MCF 10A (cell line): ENCODE results near the gene RAD50. TPM values are rescaled to one million over a fixed set of nuclear protein-coding genes. Genes with fewer than 3 reads are reported as not detected.

ENCODE experiments used
- BruUV-seq: library from RNA; stranded (reverse); fragments of 400-500 nt; replicated peaks from 2 replicates; lab custom pipeline; 2021; lab: Mats Ljungman, UMichigan
- CTCF ChIA-PET: fragments of 300-600 bp; sonication (Branson Sonifier 250); formaldehyde crosslinking; extraction: SDS; loops from one replicate; lab custom pipeline; 2021; ENCODE audit warnings: antibody characterized with exemption, inconsistent platforms; lab: Yijun Ruan, JAX
- POLR2A ChIA-PET: fragments of 300-600, 350-650 bp; sonication (Branson Sonifier 250); formaldehyde crosslinking; extraction: SDS; loops from one replicate; lab custom pipeline; 2020; ENCODE audit warnings: antibody characterized with exemption, inconsistent platforms; lab: Yijun Ruan, JAX
- DNase-seq: peaks from one replicate; pipeline ENCODE4 v3.0.0-alpha.2; 2018; ENCODE audit not compliant: unreplicated experiment
- H3K27ac Mint-ChIP-seq: one replicate; pipeline ENCODE4 v1.8.0; 2022; ENCODE audit warnings: mild to moderate bottlenecking, low read depth, mixed read lengths; ENCODE audit not compliant: unreplicated experiment
- H3K27me3 Mint-ChIP-seq: one replicate; pipeline ENCODE4 v1.8.0; 2022; ENCODE audit warnings: mixed read lengths; ENCODE audit not compliant: insufficient read depth, unreplicated experiment
- H3K36me3 Mint-ChIP-seq: one replicate; pipeline ENCODE4 v1.8.0; 2022; ENCODE audit warnings: mild to moderate bottlenecking, moderate library complexity, mixed read lengths; ENCODE audit not compliant: insufficient read depth, unreplicated experiment
- H3K4me1 Mint-ChIP-seq: one replicate; pipeline ENCODE4 v1.8.0; 2022; ENCODE audit warnings: mixed read lengths; ENCODE audit not compliant: insufficient read depth, unreplicated experiment
- H3K4me3 Mint-ChIP-seq: one replicate; pipeline ENCODE4 v1.8.0; 2022; ENCODE audit warnings: mild to moderate bottlenecking, moderate library complexity, mixed read lengths; ENCODE audit not compliant: unreplicated experiment
- H3K9me3 Mint-ChIP-seq: one replicate; pipeline ENCODE4 v1.8.0; 2022; ENCODE audit warnings: mixed read lengths; ENCODE audit not compliant: unreplicated experiment
- intact Hi-C: fragments of 100-400 bp; cut with micrococcal nuclease; formaldehyde crosslinking; loops from 2 replicates; pipeline ENCODE4 v1.14.1; 2022
- total RNA-seq: library from RNA; stranded (reverse); gene quantifications from 2 replicates; pipeline ENCODE4 v1.2.3, GENCODE V29; 2022
- TF ChIP-seq, protein P1 (sequence below): fragments of 200-600 bp; IDR thresholded peaks from one replicate; pipeline ENCODE4 v1.8.0; 2022; ENCODE audit warnings: antibody characterized with exemption, mild to moderate bottlenecking; ENCODE audit not compliant: unreplicated experiment

The RAD50 gene
- total RNA-seq, 1 experiment from 2014 or later: 145 TPM

DNA sequence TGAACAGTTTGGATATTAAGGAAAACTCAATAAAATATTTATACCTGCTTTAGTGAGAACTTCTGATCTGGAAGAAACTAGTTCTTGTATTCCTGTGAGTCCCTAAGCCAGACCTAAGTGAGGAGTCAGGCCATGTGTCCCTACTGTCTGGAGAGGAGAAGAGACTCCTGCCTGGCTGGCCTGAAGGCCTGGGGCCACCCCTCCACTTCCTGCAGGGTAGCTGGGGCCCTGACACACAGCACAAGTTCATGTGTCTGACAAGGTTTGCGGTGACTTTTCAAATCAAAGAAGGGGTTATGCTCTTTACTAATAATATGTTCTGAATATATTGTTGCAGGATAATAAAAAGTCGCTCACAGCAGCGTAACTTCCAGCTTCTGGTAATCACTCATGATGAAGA, 85.1 kb downstream of the RAD50 start:
- CTCF ChIA-PET: interaction anchor here (0.6 kb wide), 2 partner anchors 78 to 271 kb away, joined by 3 read pairs; no protein-coding TSS in a partner anchor
- TF ChIP-seq, protein P1, sequence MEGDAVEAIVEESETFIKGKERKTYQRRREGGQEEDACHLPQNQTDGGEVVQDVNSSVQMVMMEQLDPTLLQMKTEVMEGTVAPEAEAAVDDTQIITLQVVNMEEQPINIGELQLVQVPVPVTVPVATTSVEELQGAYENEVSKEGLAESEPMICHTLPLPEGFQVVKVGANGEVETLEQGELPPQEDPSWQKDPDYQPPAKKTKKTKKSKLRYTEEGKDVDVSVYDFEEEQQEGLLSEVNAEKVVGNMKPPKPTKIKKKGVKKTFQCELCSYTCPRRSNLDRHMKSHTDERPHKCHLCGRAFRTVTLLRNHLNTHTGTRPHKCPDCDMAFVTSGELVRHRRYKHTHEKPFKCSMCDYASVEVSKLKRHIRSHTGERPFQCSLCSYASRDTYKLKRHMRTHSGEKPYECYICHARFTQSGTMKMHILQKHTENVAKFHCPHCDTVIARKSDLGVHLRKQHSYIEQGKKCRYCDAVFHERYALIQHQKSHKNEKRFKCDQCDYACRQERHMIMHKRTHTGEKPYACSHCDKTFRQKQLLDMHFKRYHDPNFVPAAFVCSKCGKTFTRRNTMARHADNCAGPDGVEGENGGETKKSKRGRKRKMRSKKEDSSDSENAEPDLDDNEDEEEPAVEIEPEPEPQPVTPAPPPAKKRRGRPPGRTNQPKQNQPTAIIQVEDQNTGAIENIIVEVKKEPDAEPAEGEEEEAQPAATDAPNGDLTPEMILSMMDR: no peak
- Mint-ChIP-seq H3K4me3 (no peak overlapping the region), H3K27me3 (no peaks in the 10 kb centered on the region), H3K27ac (no peak overlapping the region), H3K4me1 (no peaks in the 10 kb centered on the region), H3K9me3 (no peaks in the 10 kb centered on the region), H3K36me3 (peaks cover 85% of the 10 kb centered on the region)
- DNase-seq: no peak
- POLR2A ChIA-PET: interaction anchor here (0.7 to 1.1 kb wide), 2 partner anchors 10 to 91 kb away, joined by 3 read pairs; no protein-coding TSS in a partner anchor
- BruUV-seq: no TSS peak
- intact Hi-C loops: loop anchor here (5.0 kb wide), 1 partner anchor 150 kb away; no protein-coding TSS in a partner anchor

DNA sequence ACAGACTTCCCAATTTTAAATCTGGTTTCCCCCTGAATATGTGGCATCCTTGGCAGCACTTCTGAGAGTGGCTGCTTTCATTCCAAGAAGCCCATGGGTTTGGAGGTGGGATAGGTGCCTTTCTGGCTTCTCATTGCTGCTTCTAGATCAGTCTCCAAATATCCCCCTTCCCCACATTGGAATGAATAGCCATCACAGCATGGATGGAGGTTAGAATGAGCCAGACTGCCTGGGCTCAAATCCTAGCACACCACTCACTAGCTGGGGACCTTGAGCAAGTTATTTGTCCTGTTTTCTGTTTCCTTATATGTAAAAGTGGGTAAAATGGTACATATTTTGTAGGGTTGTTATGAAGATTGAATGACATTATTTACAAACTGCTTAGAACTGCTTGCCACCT, 87.4 kb downstream of the RAD50 start:
- Mint-ChIP-seq H3K9me3 (no peaks in the 10 kb centered on the region), H3K4me3 (no peak overlapping the region), H3K27me3 (no peaks in the 10 kb centered on the region), H3K4me1 (no peaks in the 10 kb centered on the region), H3K36me3 (peaks cover 62% of the 10 kb centered on the region), H3K27ac (no peak overlapping the region)
- no peak for DNase-seq
- ChIA-PET CTCF (interaction anchor here (0.6 to 1.0 kb wide), 2 partner anchors 142 to 185 kb away, joined by 3 read pairs; no protein-coding TSS in a partner anchor), POLR2A (interaction anchor here (0.5 to 1.1 kb wide), 2 partner anchors 10 to 22 kb away, joined by 3 to 4 read pairs; no protein-coding TSS in a partner anchor)
- BruUV-seq: no TSS peak
- TF ChIP-seq, protein P1: no peak
- intact Hi-C loops: loop anchor here (5.0 kb wide), 1 partner anchor 148 kb away; no protein-coding TSS in a partner anchor

DNA sequence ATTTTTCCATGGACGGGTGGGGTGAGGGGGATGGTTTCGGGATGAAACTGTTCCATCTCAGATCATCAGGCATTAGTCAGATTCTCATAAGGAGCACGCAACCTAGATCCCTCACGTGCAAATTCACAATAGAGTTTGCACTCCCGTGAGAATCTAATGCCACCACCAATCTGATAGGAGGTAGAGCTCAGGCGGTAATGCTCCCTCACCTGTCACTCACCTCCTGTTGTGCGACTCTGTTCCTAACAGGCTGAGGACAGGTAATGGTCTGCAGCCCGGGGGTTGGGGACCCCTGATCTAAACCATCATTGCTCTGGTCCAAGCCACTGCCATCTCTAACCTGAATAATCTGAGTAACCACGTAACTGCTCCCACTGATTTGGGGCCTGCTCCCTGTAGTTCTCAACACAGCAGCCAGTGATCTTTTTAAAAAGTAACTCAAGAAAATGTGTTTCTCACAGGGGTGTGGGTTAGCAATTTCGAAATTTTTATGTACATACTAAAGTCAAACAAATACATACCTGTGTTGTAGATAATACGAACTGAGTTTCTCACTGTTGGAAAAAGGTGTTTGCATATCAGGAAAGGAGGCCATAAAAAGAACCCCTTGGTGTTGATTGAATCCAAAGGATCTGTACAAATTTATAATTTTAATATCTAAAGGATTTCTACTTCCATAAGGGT, 89.9 kb downstream of the RAD50 start:
- Mint-ChIP-seq H3K9me3 (no peaks in the 10 kb centered on the region), H3K4me3 (no peak overlapping the region), H3K27ac (no peak overlapping the region), H3K27me3 (no peaks in the 10 kb centered on the region), H3K36me3 (peaks cover 36% of the 10 kb centered on the region), H3K4me1 (no peaks in the 10 kb centered on the region)
- TF ChIP-seq, protein P1: no peak
- no peak for DNase-seq
- intact Hi-C loops: no loop called here
- POLR2A ChIA-PET: interaction anchor here (0.5 to 0.9 kb wide), 2 partner anchors 13 to 49 kb away, joined by 3 to 4 read pairs; no protein-coding TSS in a partner anchor
- BruUV-seq: no TSS peak
- CTCF ChIA-PET: interaction anchor here (0.6 kb wide), 1 partner anchor 978 kb away, joined by 5 read pairs; no protein-coding TSS in a partner anchor

DNA sequence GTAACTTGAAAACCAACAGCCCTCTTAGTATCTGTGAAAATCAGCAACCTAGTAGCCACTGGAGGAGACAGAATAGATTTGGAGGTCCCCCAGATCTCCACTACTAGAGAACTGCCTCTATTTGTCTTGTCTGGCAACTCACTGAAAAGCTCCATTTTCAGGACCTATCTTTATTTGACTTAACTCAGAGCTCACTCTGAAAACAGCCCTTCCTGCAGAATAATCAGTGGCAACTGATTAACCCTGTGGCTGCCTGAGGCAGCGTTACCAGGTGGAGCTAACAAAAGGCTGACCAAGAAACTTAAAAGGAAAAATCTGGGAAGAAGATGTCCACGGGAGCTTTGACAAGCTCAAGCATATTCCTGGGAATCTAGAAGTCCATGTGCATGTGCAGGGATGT, 90.7 kb downstream of the RAD50 start:
- Mint-ChIP-seq H3K36me3 (peaks cover 29% of the 10 kb centered on the region), H3K27ac (no peak overlapping the region), H3K27me3 (no peaks in the 10 kb centered on the region), H3K4me1 (no peaks in the 10 kb centered on the region), H3K4me3 (no peak overlapping the region), H3K9me3 (no peaks in the 10 kb centered on the region)
- no peak for DNase-seq
- TF ChIP-seq, protein P1: no peak
- POLR2A ChIA-PET: interaction anchor here (0.9 to 2.6 kb wide), 3 partner anchors 11 to 27 kb away, joined by 3 to 8 read pairs (median 4); partner anchors contain the start of gene IL13
- intact Hi-C loops: no loop called here
- BruUV-seq: no TSS peak
- CTCF ChIA-PET: interaction anchor here (0.5 kb wide), 1 partner anchor 18 kb away, joined by 3 read pairs; no protein-coding TSS in a partner anchor
